Endometrial microvascular endothelial cells (primary cell): ENCODE results near the gene FAM120B. TPM values are rescaled to one million over a fixed set of nuclear protein-coding genes. Genes with fewer than 3 reads are reported as not detected.

Experiments
- in situ Hi-C: cut with HindIII; loops from 2 replicates; pipeline ENCODE4 v1.10.0; 2017; ENCODE audit warnings: low sequenced_read_pairs, low pct_unique_long_range_greater_than_20kb; ENCODE audit errors: inconsistent ontology term
- total RNA-seq: library from RNA; depleted of rRNA; stranded (reverse); fragments of >200 nt; gene quantifications from one replicate; pipeline ENCODE4 v1.2.3, GENCODE V29; 2015; ENCODE audit errors: inconsistent ontology term

FAM120B gene
- total RNA-seq, 1 donor from 2014 or later = 20.0 TPM

- in situ Hi-C loops = no loop called here
These were observed 139.4 kb downstream of the FAM120B start for GRCh38 chr6:170445971-170446370.

GRCh38 chr6:170446841-170447560, 140.4 kb downstream of the FAM120B start:
- in situ Hi-C loops = no loop called here

GRCh38 chr6:170447561-170447930, 141.0 kb downstream of the FAM120B start:
- in situ Hi-C loops = no loop called here

DNA sequence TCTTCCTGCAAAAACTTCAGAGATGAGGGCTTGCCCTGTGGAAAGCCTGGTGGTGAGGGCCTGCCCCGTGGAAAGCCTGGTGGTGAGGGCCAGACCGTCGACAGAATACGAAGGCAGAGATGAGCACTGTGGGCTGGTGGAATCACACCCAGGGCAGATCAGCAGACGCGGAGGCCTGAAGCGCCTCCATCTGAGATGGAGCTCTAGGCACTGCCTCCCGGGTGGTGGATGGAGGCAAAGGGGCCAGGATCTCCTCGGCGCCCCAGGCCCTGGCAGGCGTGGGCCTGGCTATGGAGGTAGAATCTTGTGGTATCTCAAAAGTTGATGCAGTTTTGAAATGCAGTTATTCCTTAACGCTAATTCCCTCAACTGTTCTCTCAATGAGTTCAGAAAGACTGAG, 141.8 kb downstream of the FAM120B start:
- in situ Hi-C loops = no loop called here

DNA sequence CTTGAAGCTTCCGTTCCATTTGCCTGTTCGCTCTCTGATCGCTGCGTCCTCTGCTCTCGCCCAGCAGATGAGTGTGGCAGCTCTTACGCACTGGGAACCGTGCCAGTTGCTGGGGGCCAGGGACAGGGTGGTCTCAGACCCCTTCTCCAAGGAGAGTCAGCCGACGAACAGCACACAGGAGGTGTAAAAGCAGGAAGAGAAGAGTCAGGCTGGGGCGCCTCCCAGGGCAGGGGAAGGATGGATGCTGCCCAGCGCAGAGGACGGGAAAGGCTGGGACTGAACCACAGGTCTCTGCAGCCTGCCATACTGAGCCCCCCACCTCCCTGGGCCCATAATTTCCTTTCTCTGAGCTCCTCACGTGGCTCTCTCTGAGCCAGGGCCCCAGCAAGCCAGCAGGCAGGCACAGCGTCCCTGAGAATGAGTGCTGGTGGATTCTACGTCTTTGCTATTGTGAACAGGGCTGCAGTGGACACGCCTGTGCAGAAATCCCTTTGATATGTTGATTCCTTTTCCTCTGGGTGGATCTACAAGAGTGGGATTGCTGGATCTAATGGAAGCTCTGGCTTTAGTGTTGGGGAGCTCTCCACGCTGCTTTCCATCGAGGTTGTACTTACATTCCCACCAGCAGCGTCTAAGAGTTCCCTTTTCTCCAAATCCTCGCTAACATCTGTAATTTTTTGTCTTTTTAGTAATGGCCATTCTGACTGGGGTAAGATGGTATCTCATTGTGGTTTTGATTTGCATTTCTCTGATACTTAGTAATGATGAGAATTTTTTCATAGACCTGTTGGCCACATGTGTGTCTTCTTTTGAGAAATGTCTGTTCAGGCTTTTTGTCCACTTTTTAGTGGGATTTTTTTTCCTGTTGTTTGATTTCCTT, 142.4 kb downstream of the FAM120B start:
- in situ Hi-C loops = no loop called here

DNA sequence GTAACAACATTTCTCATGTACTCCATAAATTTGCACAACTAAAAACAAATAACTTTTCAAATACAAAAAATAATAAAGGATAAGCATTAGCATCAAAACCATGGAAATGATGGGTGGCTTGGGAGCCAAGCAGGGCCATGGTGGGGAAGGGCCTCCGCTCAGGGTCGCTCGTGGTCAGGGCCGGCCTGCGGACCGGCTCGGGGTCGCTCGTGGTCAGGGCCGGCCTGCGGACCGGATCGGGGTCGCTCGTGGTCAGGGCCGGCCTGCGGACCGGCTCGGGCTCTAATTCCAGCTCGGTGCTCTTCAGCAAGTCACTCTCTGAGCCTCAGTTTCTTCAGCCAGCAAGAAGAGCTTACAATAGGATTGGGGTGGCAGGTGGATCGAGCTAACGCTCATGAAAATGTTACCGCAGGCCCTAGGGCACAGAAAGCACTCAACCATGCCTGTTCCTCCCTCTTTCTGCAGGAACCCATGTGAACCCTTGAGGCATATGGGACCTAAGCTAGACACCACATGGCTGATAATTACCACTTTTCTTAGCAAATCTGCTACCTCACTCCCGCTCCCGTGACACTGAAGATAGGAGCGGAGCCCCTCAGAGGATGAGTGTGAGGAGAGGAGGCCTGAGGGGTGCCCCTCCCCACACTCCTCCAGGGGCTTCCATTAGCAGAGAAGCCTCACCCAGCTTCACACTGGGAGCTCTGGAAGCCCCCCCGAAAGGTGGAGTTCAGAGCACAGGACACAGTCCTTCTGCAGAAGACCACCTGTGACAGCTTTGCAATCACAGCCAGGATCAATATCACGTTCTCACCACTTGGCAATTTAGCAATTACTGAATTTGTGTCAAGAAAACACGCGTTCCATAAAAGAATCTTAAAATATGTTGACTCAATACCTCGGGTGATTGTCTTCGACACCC, 143.5 kb downstream of the FAM120B start:
- in situ Hi-C loops = no loop called here

DNA sequence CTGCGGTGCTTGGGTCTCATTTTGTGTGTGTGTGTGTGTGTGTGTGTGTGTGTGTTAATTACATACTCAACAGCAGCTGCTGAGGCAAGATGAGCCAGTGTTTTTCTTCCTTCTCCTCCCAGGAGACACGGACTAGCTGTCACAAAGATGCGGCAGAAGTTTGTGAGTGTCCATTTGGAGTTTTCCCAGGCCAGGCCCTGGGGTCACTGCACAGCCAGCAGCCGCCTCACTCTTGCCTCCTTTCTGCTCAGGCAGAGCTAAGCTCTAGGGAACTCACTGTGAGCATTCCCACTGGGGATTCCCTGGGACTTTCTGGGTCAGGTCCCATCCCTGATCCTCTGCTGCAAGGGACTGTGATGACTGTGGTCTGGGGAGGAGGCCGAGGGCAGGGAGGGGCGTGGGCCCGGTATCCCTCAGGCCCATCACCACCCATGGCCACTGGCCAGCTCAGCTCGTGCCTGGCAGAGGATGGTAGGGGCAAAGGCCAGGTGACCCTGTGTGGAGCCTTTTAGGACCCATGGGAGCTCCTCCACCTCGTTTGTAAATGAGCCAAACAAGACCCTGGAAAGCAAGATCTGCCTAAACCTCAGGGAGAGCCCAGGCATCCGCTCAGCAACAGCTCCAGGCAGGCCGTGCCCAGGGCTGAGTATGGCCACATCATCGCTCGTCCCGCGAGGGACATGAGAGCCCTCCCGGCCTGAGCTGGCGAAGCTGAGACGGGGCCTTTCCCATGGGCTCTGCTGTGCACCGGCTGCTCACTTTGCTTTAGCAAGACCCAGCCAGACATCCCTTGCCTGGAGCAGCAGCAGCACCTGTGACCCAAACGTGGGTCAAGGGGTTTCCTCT, 144.6 kb downstream of the FAM120B start:
- in situ Hi-C loops = no loop called here

- in situ Hi-C loops = no loop called here
These were observed 145.4 kb downstream of the FAM120B start for GRCh38 chr6:170451762-170452651.

- in situ Hi-C loops = no loop called here
These were observed 146.4 kb downstream of the FAM120B start for GRCh38 chr6:170452767-170453545.

GRCh38 chr6:170453586-170454511, 147.3 kb downstream of the FAM120B start:
- in situ Hi-C loops = no loop called here

- in situ Hi-C loops = no loop called here
These were observed 148.1 kb downstream of the FAM120B start for GRCh38 chr6:170454512-170455285.

GRCh38 chr6:170455335-170455979, 148.9 kb downstream of the FAM120B start:
- in situ Hi-C loops = no loop called here

GRCh38 chr6:170456334-170456733, 149.8 kb downstream of the FAM120B start:
- in situ Hi-C loops = no loop called here
